Measurements from ENCODE around the gene RNF181. TPM values are rescaled to one million over a fixed set of nuclear protein-coding genes. Genes with fewer than 3 reads are reported as not detected.

RNF181 gene
- 220 and 271 TPM in 2 replicates for total RNA-seq

- DNase-seq (ENCODE audit: low read depth): peak; percentile 98
- TF ChIP-seq CTCF (IDR thresholded peaks at IDR 0.05; ENCODE audit: insufficient read depth, low read length, poor library complexity, severe bottlenecking): no peak
- Histone ChIP-seq H3K36me3 (ENCODE audit: control insufficient read depth, insufficient read depth, low read length) (no peaks in the 10 kb centered on the region), H3K27me3 (ENCODE audit: control insufficient read depth, insufficient read depth, low read length) (no peaks in the 10 kb centered on the region), H3K4me3 (ENCODE audit: low read depth, low read length) (peak within 1 kb of the TSS; percentile 68)
Measured at GRCh38 chr2:85595301-85596025, at the start of gene RNF181. Gene RNF181, plus strand, starts transcription at chr2:85595745. Its CDS starts 19 bp downstream, at chr2:85595764.

GRCh38 chr2:85545780-85546240, 49.7 kb upstream of the RNF181 start:
- TF ChIP-seq CTCF (IDR thresholded peaks at IDR 0.05; ENCODE audit: insufficient read depth, low read length, poor library complexity, severe bottlenecking): no peak
- Histone ChIP-seq H3K36me3 (ENCODE audit: control insufficient read depth, insufficient read depth, low read length) (peaks cover 7% of the 10 kb centered on the region), H3K4me3 (ENCODE audit: low read depth, low read length) (no peak overlapping the region), H3K27me3 (ENCODE audit: control insufficient read depth, insufficient read depth, low read length) (no peaks in the 10 kb centered on the region)
- DNase-seq (ENCODE audit: low read depth): no peak

- no peak overlapping the region for H3K4me3 ChIP-seq (ENCODE audit: low read depth, low read length)
- no peak for DNase-seq (ENCODE audit: low read depth)
- H3K27me3 ChIP-seq (ENCODE audit: control insufficient read depth, insufficient read depth, low read length): no peaks in the 10 kb centered on the region
- TF ChIP-seq CTCF (IDR thresholded peaks at IDR 0.05; ENCODE audit: insufficient read depth, low read length, poor library complexity, severe bottlenecking): no peak
- H3K36me3 ChIP-seq (ENCODE audit: control insufficient read depth, insufficient read depth, low read length): peaks cover 5% of the 10 kb centered on the region
Measured at GRCh38 chr2:85547089-85547858, 48.3 kb upstream of the RNF181 start.

GRCh38 chr2:85547859-85548607, 47.5 kb upstream of the RNF181 start:
- Histone ChIP-seq H3K36me3 (ENCODE audit: control insufficient read depth, insufficient read depth, low read length) (peaks cover 5% of the 10 kb centered on the region), H3K27me3 (ENCODE audit: control insufficient read depth, insufficient read depth, low read length) (no peaks in the 10 kb centered on the region), H3K4me3 (ENCODE audit: low read depth, low read length) (no peak overlapping the region)
- no peak for DNase-seq (ENCODE audit: low read depth)
- TF ChIP-seq CTCF (IDR thresholded peaks at IDR 0.05; ENCODE audit: insufficient read depth, low read length, poor library complexity, severe bottlenecking): no peak

GRCh38 chr2:85548608-85548900, 47.0 kb upstream of the RNF181 start:
- Histone ChIP-seq H3K36me3 (ENCODE audit: control insufficient read depth, insufficient read depth, low read length) (peaks cover 5% of the 10 kb centered on the region), H3K4me3 (ENCODE audit: low read depth, low read length) (no peak overlapping the region), H3K27me3 (ENCODE audit: control insufficient read depth, insufficient read depth, low read length) (no peaks in the 10 kb centered on the region)
- no peak for TF ChIP-seq CTCF (IDR thresholded peaks at IDR 0.05; ENCODE audit: insufficient read depth, low read length, poor library complexity, severe bottlenecking)
- no peak for DNase-seq (ENCODE audit: low read depth)

Measured in kidney epithelial cell (primary cell).